ENCODE measurements around the gene ACTN2.

The ACTN2 gene

DNA sequence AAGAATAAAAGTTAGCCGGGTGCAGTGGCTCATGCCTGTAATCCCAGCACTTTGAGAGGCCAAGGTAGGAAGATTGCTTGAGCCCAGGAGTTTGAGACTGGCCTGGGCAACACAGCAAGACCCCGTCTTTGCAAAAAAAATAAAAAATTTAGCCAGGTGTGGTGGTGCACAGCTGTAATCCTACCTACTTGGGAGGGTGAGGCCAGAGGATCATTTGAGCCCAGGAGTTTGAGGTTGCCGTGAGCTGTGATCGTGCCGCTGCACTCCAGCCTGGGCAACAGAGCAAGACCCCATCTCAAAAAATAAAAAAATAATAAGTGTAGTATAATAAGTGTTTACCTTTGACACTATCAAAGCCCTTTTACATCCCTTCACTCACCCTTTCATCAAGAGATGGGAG is 5.0 kb downstream of the ACTN2 start:
- DNase-seq (ENCODE audit: low read depth) = no peak

DNA sequence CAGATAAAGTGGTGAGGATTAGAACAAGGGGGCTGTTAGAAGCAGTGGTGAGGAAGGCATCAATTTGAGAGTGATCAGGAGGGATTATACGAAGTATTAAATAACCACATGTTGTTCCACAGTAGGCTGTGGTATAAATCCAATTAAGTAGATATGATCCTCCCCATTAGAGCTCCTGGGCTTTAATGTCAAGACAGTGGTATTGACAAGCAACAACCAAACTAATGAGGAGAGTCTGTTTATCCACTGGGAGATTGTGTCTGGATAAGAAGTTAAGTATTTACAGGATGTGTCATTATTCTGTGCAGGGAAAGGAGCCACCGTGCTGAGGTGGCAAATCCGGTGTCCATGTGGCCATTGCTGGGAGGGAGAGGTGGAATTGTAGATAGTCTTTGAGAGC is 5.8 kb downstream of the ACTN2 start:
- no peak for DNase-seq (ENCODE audit: low read depth)

DNA sequence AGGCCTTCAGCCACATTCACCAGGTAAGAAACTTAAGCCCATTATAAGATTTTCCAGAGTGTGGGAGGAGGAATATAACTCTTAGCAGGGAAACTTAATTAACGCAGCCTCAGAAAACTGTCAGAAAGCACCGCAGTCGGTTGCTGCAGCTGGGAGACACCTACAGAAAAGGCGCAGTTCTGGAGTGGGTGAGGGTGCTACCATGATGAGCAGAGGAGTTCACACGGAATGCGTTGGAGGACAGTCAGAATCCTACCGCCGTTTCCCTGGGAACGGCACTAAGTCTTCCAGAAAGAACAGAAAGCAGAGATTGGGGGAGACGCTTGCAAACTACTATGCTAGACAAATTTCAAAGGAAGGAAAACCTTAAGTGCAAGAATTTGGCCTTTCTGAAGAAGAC is 6.4 kb downstream of the ACTN2 start:
- no peak for DNase-seq (ENCODE audit: low read depth)

DNA sequence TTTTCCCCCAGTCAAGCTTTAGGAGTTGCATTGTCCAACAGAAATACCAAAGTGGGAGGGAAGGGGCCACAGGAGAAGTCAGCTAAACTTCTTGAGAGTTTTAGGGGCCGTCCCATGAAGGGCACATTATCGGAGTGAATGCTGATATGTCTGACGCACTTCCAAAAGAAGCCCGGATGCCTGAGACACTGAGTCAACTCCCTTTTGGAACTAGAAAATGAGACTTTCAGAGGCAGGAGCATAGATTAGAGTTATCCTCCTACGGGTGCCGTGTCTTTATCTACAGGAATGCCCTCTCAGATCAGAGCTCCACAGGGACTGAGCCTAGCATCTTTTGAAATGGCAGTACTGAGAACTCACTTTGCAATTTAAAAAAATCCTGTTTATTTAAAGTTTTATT is 13.1 kb downstream of the ACTN2 start:
- no peak for DNase-seq (ENCODE audit: low read depth)

DNA sequence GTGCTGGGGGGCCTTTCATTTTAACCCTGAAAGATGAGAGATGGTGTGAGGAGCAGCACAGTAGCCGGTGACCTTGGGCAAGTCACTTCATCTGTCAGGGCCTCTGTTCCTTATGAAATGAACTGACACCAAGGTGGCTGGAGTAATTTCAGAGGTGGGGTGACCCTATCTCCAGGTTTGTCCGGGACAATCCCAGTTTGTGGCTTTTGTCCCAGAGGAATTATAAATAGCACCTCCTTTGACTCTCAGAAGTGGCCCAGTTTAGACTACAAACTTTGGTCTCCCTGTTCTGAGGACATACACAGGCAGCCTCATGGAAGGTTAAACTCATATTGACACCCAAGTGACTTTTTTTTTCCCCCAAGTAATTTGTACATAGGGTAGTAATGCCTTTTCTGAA is 14.6 kb downstream of the ACTN2 start:
- no peak for DNase-seq (ENCODE audit: low read depth)

DNA sequence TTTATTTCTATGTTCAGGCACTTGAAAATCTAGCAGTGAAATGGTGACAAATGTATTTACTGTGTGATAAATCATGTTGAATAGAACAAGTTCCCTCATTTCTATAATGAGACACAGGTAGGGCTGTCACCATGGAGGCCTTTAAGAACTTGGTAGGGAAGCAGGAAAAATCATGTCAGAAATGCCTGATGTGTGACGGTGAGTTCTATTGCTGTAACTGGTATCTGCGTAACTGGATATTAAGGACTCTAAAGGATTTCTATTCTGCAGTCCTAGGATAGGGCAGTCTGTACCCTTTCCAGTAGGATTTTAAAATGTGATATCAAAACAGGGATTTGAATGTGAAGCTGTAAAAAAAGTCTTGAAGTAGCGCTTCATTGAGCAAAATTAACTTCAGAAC is 15.5 kb downstream of the ACTN2 start:
- no peak for DNase-seq (ENCODE audit: low read depth)

DNA sequence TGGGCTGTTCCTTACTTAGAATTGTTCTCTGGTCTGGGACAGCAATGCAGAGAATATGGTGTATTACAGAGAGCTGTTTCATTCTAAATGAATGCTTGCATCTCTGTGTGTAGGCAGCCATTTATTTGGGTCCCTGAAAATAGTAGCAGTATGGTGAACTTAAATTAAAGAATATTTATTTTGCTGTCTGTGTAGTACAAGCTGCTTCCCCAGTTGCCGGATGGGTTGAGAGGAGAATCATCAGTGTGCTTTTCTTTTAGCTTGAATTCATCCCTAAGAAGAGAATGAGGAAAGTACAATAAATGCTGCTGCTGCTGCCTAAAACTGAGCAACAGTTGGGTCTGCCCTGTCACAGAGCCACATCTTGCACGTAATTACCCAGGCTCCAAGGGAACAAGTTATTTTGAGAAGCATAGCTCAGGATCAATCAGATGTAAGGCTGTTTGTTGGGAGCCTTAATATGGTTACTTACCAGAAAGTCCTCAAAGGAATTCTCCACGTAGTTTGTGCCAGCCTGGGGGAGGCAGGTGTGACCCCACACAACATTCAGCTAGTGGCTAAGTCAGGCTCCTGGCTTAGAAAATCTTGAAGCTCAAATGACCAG is 16.6 kb downstream of the ACTN2 start:
- DNase-seq (ENCODE audit: low read depth) = no peak

DNA sequence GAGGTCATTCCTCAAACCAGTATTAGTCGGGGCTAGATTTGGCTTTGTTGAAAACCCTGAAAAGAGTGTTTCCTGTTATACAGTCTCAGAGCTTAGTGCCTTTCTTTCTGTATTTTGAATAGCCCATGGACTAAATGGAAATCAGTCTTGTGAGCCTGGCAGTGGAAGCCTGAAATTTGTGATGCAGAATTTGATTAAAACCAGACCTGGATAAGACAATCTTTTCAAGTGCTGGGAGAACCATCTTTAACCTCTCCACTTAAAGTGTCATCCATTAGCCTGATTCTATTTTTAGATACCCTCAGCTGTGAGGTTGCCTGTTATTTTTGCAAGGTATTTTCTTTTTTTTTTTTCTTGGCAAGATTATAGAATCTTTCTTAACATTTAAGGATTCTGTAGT is 19.5 kb downstream of the ACTN2 start:
- DNase-seq (ENCODE audit: low read depth) = no peak

DNA sequence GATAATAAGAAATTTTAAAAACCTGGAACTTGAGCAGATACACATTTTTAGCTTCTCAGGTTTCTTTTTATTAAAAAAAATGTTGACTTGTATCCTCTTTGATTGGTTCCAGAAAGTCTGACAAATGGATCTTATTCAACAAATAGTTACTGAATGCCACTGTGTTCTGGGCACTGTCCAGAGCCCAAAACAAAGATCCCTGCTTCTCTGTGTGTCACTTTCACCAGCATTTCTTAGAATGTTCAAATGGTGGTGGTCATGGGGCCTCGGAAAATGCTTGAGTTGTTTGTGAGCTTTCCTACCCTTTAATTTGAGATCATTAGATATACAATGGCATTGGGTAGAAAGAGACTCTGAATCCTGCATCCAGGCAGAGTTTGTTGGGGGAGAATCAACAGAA is 19.9 kb downstream of the ACTN2 start:
- DNase-seq (ENCODE audit: low read depth) = no peak

DNA sequence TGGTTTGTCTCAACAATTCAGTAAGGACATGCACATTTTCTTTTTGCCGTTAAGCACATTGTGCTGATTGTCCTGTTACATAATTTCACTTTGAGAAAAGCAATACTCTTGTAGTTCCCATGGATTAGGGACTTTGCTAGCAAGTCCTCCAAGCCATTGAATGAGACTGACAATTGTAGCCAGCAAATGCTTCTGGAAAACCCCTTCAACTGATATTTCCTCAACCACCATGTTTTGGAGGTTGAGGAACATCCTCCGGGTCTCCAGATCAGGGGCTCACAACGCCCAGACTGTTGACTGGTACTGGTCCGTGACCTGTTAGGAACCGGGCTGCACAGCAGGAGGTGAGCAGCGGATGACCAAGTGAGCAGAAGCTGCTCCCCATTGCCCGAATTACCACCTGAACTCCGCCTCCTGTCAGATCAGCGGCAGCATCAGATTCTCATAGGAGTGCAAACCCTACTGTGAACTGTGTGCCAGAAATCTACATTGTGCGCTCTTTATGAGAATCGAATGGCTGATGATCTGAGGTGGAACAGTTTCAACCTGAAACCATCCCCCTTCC is 24.1 kb downstream of the ACTN2 start:
- no peak for DNase-seq (ENCODE audit: low read depth)

DNA sequence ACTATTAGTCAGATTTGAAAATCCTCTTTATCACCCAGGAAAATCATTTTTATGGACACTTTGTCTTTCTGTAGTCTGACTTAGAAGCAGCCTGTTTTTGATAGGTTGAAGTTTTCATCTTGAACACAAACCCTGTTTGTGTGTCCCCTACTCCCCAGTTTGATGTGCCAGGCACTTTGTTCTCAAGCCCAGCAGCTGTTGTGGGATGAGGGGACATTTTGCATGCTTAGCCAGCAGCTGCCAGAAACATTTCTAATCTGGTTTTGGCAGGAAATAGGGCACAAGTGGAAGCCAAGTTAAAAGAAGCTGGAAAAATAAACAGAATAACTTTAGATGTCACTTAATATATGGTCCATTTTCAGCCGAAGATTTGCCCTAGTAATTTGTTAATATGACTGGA is 29.9 kb downstream of the ACTN2 start:
- no peak for DNase-seq (ENCODE audit: low read depth)

DNA sequence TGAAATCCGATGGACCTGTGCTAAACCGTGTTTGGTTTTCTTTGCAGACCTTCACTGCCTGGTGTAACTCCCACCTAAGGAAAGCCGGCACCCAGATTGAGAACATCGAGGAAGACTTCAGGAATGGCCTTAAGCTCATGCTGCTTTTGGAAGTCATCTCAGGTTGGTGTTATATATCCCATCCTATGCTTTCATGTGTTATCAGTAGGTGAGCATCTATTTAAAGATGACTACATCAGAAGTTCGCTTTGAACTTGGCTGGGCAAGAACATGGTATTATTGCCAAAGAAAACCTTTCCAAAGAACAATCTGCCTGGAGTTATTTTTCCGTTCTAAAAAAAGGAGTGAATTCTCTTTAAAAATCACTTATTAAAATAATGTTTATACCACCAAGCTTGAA is 31.5 kb downstream of the ACTN2 start:
- DNase-seq (ENCODE audit: low read depth) = no peak

DNA sequence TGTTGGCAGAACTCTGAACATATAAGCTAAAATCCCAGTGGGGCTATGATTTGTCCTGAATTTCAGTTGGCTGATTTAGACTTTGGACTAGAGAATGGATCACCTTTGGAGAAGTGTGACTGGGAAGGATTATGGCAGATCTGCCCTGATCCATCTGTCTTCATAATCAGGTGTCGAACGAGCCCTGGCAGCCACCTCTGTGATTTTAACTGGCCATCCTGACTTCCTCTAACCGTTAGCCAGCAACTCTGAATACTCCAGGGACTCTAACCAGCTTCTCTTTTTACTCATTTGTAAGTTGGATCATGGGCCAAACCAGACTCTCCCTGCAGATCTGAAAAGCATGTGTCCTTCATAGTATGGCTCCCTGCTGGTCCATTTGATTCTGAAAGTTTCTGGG is 32.0 kb downstream of the ACTN2 start:
- DNase-seq (ENCODE audit: low read depth) = no peak

DNA sequence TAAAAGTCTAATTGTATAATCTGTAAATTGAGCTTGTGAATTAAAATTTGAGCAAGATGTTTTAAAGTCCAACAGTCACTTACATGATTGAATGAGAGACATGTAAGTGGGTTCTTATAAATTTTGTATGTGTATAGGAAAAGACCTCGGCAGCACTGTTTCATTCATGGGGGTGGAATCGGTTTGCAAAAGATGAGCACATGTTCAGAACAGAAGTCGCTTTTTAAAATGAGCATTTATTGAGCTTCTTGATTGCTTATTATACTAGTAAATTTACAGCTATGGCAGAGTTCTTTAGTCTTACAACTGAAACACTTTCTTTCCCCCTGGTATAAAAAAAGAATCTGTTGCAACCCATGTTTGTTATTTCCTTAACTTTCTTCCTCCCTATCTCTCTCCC is 33.9 kb downstream of the ACTN2 start:
- no peak for DNase-seq (ENCODE audit: low read depth)

DNA sequence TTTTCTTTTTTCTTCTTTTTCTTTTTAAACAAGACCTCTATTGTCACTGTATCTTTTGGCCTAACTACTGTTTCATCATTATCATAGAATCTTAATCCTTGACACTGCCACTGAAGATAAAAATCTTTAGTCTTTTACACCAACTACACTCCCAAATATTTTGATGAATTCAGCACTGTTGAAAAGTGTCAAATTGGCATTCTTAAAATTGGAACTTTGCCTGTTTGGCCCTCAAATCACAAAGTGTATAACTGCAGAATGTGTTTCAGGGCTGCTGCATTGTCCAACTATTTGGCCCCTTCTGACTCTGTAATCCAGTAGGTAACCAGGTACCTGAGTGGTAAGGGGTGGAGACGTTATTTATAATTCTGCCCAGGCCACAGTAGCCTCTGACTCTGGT is 34.3 kb downstream of the ACTN2 start:
- DNase-seq (ENCODE audit: low read depth) = no peak

DNA sequence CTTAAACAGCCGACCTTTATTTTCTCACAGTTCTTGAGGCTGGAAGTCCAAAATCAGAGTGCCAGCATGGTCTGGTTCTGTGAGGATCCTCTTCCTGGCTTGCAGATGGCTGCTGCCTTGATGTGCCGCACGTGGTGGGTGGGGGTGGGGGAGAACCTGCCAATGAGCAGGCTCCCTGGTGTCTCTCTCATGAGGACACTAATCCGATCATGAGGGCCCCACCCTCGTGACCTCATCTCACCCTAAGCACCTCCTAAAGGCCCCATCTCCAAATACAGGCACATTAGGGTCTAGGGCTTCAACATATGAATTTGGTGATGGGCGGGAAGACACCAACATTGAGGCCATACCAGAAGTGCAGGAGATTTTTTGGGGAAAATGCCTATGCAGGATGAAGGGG is 37.8 kb downstream of the ACTN2 start:
- DNase-seq (ENCODE audit: low read depth) = no peak

DNA sequence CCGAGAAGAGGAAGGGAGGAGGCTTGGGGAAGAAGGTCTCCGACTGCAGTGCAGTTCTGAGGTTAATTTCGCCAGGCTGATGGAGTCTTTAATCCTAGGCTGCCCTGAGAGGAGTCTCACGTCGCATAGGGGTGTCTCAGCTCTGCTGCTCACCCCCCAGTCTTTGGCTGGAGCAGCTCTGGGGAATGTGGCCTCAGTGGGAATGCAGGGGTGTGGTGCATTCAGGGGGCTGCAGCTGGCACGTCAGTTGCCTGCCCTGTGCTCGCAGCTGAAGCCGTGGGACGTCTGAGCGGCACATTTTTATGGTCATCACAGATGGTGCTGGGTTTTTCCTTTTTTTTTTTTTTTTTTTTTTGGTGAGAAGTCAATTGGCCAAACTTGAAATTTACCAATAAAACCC is 38.2 kb downstream of the ACTN2 start:
- DNase-seq (ENCODE audit: low read depth) = no peak

DNA sequence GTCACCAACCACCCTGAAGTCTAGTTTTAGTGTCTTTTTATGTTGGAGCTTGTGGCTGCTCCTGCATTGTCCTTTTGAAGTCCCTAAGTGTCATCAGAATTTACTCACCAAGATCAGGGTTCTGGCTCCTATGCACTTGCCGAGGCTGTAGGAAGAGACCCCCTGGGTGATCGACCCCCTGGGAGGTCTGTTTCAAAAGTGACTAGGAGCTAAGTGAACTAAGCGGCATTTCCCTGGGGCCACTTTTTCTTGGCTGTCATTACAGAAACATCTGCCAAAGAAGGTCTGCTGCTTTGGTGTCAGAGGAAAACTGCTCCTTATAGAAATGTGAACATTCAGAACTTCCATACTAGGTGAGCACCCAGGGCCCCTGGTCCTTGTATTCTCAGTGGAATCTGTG is 39.4 kb downstream of the ACTN2 start:
- DNase-seq (ENCODE audit: low read depth) = no peak

DNA sequence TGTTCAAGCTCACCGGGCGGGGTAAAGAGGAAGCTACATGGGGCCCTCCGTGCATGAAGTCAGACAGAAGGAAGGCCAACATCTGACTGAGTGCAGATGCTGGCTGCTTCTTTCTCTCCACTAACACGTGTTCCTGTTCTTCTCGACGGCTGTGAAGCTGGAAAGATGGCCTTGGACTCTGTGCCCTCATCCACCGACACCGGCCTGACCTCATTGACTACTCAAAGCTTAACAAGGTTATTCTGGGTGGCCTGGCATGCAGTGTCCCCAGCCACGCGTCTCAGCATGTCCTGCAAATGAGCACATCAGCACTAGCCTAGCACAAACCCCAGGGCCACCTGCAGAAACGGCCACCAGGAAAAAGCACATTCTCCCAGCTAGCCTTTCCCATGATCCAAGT is 41.2 kb downstream of the ACTN2 start:
- DNase-seq (ENCODE audit: low read depth) = no peak

DNA sequence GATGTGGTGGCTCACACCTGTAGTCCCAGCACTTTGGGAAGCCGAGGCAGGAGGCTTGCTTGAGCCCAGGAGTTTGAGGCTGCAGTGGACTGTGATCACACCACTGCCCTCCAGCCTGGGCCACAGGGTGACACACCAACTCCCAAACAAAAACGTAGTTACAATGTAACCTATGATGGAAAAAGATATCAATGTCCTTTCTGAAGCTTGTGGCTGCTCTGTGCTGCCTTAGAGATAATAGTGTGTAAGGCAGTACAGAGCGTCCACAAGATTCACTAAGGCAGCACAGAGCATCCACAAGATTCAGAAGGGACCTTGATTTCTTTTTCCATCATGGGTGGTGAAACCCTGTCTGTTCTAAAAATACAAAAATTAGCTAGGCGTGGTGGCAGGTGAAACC is 42.5 kb downstream of the ACTN2 start:
- DNase-seq (ENCODE audit: low read depth) = no peak

DNA sequence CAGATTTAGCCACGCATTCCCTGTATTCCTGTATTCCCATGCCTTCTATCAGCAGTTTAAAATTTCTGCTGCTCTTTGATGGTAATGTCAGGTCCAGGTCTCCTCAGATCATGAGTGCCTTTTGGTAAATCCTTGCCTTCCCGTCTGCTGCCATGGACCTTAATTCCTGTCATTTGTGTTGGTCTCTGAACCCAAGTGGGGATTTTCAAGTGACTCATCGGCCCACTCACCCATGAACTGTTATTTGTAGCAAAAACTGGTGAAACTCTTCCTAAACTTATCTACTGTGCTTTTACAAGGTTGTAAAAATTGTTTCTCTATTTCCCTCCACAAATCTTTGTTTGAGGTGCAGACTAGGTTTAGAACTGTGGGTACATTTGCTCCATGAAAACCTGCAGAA is 47.4 kb downstream of the ACTN2 start:
- no peak for DNase-seq (ENCODE audit: low read depth)

DNA sequence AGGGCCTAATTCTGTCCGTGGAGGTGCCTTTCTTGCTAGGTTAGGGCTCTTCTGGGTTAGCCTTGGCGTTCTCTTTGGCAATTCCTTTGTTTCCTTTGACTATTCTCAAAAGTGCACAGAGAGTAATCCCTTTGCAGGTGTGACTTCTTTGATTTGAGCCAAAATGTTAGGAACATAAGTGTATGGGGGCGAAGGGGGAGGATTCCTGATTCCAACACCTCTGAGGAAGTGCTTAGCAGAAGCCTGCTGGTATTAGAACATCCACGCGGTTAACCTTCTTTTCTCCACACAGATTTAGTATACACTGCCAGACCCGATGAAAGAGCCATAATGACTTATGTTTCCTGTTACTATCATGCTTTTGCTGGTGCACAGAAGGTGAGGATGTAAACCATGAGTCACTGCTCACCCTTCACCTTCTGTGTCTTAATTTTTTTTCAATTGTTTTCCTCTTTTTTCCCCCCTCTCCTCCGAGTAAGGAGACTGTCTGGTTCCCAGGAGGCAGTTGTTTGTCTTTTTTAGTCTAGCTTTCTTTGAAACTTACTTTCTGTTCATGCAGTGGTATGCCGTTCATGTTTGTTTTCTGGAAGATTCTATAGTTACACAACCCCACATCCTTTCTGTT is 48.0 kb downstream of the ACTN2 start:
- no peak for DNase-seq (ENCODE audit: low read depth)

DNA sequence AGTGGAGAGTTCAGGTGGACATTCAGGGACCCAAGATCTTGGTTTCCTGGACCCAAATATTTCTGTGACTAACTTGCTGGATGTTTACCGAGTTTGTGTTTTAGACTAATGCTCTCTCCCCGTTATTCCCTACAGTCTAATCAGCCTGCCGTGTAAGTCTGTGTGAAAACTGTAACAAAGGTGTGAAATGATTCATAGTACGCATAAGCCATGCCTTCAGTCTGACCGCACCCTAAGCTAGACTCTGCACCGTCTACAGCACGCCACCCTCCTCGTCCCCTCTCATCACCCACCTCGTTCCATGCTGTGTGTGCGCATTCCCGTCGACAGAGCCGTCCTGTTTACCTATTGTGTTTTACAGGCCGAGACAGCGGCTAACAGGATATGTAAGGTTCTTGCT is 50.5 kb downstream of the ACTN2 start:
- no peak for DNase-seq (ENCODE audit: low read depth)

DNA sequence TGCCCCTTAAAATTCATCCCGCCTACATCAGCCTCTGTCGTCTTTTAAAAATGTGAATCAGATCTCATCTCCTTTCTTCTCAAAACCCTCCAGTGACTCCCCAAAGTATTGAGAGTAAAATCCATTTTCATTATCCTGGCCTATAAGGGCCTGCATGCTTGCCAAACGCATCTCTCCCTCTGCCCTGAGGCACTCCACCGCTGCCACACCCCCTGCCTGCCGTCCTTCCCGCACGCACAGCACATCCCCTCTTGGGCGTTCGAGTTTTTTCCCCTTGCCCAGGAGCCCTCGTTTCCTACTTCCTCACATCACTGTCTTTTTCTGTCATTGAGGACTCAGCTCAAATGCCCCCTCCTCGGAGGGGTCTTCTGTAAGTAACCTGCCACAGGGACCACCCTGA is 55.5 kb downstream of the ACTN2 start:
- no peak for DNase-seq (ENCODE audit: low read depth)
